ENCODE measurements around the gene CCDC85B.
A peak's percentile ranks its signal among the peaks of the same experiment; 100 is the strongest.

CCDC85B gene

GRCh38 chr11:65869643-65870306 is 20.7 kb upstream of the CCDC85B start:
- no peak for DNase-seq (ENCODE audit: low spot score)

GRCh38 chr11:65870307-65870658 is 20.2 kb upstream of the CCDC85B start:
- DNase-seq (ENCODE audit: low spot score), result no peak

- DNase-seq (ENCODE audit: low spot score), result no peak
These were observed 19.5 kb upstream of the CCDC85B start for GRCh38 chr11:65870706-65871681.

GRCh38 chr11:65871811-65872548 is 18.5 kb upstream of the CCDC85B start:
- no peak for DNase-seq (ENCODE audit: low spot score)

DNA sequence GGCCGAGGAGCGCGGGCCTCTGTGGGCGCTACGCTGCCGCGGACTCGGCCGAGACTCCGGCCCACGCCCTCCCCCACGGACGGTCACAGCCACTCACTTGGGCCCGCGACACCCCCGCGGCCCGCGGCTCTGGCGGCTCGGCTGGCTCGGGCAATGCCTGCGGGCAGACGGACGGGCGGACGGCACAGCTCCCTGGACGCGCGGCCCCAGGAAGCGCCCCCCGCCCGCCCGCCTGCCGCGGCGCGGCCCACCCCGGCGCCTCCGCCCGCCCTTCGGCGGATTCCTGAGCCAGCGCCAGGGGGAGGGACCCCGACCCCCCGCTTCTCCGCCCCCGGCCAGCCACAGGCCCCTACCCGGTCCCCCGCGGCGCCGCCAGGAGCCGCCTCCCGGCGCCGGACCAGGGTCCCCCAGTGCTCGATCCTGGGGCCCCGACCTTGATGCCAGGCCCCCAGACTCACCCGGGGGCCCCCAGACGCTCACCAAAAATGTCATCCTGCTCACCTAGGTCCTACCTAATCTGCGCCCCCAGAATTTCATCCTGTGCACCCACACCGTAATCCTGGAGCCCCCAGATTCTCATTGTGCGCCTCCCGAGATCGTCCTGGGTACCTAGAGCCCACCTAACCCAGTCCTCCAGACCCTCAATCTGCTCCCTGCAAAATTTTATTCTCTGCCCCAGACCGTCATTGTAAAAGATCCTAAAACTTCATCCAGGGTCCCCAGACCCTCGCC is 17.7 kb upstream of the CCDC85B start, which contains the start of gene EFEMP2:
Gene EFEMP2 (minus strand): TSS at position 215 of the 732 bp plus-strand sequence. CDS start 446 bp downstream, outside the sequence.
- DNase-seq (ENCODE audit: low spot score), result no peak

DNA sequence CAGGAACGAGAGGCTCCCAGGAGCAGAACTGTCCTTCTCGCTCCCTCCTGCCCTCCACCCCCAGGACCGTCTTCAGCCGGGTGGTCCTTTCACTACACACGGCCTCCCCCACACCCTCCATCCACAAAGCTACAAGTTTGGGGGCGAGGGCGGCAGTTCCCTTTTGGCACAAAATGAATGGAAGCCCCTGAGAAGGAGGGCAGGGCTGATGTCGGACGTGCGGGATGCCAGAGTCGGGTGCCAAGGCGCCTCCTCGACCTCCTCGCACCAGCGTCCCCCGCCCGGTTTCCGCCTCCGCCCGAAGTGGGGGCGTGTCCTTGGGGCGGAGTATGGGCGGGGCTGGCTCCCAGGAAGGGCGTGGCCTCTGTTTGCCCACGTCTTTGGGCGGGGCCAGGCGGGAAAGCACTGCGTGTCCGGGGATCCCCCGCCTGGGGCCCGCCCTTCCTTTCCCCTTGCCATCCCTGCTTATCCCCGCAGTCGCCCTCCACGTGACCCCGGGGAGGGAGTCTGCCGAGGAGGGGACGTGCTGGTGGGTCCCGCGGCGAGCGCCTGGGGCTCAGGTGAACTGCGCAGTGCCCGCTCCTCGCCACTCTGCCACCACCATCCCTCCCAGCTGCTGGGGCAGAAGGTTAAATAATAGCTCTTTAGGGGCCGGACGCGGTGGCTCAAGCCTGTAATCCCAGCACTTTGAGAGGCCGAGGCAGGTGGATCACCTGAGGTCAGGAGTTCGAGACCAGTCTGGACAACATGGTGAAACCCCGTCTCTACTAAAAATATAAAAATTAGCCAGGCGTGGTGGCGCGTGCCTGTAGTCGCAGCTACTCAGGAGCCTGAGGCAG is 16.9 kb upstream of the CCDC85B start:
- DNase-seq (ENCODE audit: low spot score), result peak; percentile 95

- no peak for DNase-seq (ENCODE audit: low spot score)
These were observed 10.9 kb upstream of the CCDC85B start, which contains the start of gene CTSW for GRCh38 chr11:65879617-65880016. TSS of gene CTSW (plus strand) at chr11:65879837. CDS start at chr11:65879855, 18 bp downstream.

GRCh38 chr11:65880027-65880426 is 10.4 kb upstream of the CCDC85B start:
- no peak for DNase-seq (ENCODE audit: low spot score)

- no peak for DNase-seq (ENCODE audit: low spot score)
These were observed 9.5 kb upstream of the CCDC85B start for GRCh38 chr11:65880844-65881421.

DNA sequence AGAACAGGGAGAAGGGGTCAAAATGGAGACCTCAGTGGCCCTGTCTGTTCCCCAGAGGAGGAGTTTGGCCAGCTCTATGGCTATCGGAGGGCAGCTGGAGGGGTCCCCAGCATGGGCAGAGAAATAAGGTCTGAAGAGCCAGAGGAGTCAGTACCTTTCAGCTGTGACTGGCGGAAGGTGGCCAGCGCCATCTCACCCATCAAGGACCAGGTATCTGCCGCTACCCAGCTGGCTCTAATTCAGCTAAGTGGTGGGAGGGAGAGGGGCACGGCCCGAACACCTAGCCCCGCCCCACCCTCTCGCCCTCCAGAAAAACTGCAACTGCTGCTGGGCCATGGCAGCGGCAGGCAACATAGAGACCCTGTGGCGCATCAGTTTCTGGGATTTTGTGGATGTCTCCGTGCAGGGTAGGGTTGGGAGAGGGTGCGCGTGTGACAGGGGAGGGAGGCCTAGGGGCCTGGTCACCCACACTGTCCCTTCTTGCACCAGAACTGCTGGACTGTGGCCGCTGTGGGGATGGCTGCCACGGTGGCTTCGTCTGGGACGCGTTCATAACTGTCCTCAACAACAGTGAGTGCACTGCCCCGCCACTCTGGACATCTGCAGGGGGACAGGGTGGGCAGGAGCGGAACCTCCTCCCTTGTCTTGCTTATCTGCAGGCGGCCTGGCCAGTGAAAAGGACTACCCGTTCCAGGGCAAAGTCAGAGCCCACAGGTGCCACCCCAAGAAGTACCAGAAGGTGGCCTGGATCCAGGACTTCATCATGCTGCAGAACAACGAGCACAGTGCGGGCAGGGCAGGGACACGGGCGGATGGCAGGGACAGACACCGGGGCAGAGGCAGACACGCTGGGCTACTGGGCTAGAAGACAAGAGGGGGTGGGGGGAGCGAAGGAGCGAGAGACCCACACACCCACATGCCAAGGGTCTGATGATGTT is 8.1 kb upstream of the CCDC85B start:
- DNase-seq (ENCODE audit: low spot score), result no peak

DNA sequence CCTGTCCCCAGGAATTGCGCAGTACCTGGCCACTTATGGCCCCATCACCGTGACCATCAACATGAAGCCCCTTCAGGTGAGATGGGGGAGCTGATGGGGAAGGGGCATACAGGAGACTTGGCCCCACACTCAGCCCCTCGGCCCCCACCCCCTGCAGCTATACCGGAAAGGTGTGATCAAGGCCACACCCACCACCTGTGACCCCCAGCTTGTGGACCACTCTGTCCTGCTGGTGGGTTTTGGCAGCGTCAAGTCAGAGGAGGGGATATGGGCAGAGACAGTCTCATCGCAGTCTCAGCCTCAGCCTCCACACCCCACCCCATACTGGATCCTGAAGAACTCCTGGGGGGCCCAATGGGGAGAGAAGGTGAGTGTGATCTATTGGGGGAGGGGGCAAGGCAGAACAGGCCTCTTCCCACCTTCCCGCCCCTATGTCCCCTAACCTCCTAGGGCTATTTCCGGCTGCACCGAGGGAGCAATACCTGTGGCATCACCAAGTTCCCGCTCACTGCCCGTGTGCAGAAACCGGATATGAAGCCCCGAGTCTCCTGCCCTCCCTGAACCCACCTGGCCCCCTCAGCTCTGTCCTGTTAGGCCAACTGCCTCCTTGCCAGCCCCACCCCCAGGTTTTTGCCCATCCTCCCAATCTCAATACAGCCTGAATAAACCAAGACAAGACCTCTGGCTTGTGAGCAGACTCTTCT is 7.3 kb upstream of the CCDC85B start:
- no peak for DNase-seq (ENCODE audit: low spot score)

DNA sequence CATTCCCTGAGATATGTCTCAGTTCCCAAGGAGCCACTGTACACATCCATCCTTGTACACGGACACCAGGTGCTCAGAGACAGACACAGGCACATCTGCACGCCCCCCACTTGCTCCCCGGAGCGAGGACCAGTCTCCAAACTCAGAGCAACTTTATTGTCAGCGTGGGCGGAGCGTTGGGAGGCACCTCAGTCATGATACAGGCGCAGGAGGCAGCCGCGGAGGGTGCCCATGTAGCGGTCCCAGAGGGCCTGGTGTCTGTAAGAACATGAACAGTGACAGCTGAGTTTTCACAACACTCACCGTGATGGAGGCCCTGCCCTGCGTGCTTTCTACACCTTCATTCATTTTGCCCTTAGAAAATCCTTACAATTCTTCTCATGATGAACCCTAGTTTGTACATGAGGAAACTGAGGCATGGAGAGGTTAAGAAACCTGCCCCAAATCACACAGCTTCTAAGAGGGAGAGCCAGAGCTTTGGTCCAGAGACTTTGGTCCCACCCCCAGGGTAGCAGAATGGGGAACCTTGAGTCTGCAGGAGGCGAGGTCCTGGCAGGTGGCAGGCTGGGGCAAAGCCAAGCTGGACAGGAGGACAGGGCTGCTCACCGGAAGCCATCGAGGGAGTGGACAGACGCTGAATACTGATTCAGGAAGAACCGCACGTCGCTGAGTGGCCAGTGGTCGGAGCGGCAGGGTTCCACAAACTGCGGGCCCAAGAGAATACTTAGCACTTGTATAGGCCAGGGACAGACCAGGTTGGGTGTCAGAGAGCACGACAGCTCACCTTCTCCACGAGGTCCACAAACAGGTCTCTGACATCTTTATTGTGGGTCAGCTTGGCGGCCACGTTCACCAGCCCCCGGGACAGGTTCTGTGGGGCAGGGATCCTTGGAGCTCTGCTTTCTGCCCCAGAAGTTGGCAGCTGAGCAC is 6.4 kb upstream of the CCDC85B start:
- DNase-seq (ENCODE audit: low spot score), result no peak

- peak; percentile 88 for DNase-seq (ENCODE audit: low spot score)
These were observed 5.8 kb upstream of the CCDC85B start for GRCh38 chr11:65884716-65885092.

GRCh38 chr11:65885231-65885630 is 5.2 kb upstream of the CCDC85B start:
- no peak for DNase-seq (ENCODE audit: low spot score)

DNA sequence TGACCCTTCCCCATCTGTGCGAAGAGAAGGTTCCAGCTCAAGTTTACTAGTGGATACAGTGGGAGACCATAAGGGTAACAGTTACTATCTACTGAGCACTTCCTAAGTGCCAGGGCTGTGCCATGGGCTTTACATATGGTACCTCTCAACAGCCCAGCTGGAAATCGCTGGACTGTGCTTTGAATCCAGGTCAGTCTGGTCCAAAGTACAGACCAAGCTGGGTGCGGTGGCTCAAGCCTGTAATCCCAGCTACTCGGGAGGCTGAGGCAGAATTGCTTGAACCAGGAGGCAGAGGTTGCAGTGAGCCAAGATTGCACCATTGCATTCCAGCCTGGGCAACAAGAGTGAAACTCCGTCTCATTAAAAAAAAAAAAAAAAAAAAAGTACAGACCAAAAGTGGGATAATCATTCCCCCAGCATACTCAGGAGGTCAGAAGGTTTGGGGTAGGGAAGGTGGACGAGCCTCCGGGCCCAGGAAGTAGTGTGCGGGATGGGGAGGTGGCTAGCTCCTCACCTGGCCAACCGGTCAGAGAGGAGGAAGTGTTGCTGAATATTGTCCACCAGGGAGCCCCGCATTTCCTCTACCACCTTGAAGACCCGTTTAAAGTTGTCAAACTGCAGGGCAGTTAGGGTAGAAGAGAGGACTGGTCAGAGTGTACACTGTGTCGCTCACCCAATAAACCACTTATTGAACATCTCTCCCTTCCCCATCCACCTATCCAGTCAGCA is 4.5 kb upstream of the CCDC85B start:
- DNase-seq (ENCODE audit: low spot score), result no peak

- no peak for DNase-seq (ENCODE audit: low spot score)
These were observed 3.4 kb upstream of the CCDC85B start for GRCh38 chr11:65886826-65887722.
